KMS-11 (cell line): ENCODE results near the gene CD19.

Source experiments
- H2AFZ ChIP-seq: fragments of 200-600 bp; sonication (generic); 2 replicates; pipeline ENCODE4 v1.6.1; 2016; ENCODE audit warnings: antibody characterized with exemption, mixed run types, low read depth
- H3K27ac ChIP-seq: fragments of 200-600 bp; sonication (generic); 2 replicates; pipeline ENCODE4 v1.6.1; 2016; ENCODE audit warnings: mild to moderate bottlenecking, mixed run types
- H3K27me3 ChIP-seq: fragments of 200-600 bp; sonication (generic); 2 replicates; pipeline ENCODE4 v1.6.1; 2017; ENCODE audit warnings: mild to moderate bottlenecking, low read depth, mixed run types, moderate library complexity; ENCODE audit not compliant: insufficient read depth
- H3K36me3 ChIP-seq: fragments of 200-600 bp; sonication (generic); 2 replicates; pipeline ENCODE4 v1.6.1; 2017; ENCODE audit warnings: mild to moderate bottlenecking, mixed run types; ENCODE audit not compliant: insufficient read depth
- H3K4me1 ChIP-seq: fragments of 200-600 bp; sonication (generic); 2 replicates; pipeline ENCODE4 v1.6.1; 2016; ENCODE audit warnings: mild to moderate bottlenecking, low read depth, mixed run types; ENCODE audit not compliant: poor library complexity, severe bottlenecking
- H3K4me2 ChIP-seq: fragments of 200-600 bp; sonication (generic); 2 replicates; pipeline ENCODE4 v1.7.0; 2016; ENCODE audit warnings: mild to moderate bottlenecking, mixed run types
- H3K4me3 ChIP-seq: fragments of 200-600 bp; sonication (generic); IDR thresholded peaks from 2 replicates; pipeline ENCODE4 v1.6.1; 2017; ENCODE audit warnings: low read depth, low read length, mixed read lengths; ENCODE audit not compliant: insufficient read depth
- H3K79me2 ChIP-seq: fragments of 200-600 bp; sonication (generic); 2 replicates; pipeline ENCODE4 v1.6.1; 2016; ENCODE audit warnings: low read depth, mixed run types; ENCODE audit not compliant: insufficient read depth
- H3K9ac ChIP-seq: fragments of 200-600 bp; sonication (generic); 2 replicates; pipeline ENCODE4 v1.6.1; 2016; ENCODE audit warnings: mild to moderate bottlenecking, mixed run types
- H4K20me1 ChIP-seq: fragments of 200-600 bp; sonication (generic); 2 replicates; pipeline ENCODE4 v1.6.1; 2016; ENCODE audit warnings: mild to moderate bottlenecking, mixed run types; ENCODE audit not compliant: insufficient read depth
- TF ChIP-seq, protein P1 (sequence below): fragments of 200-600 bp; sonication (generic); conservative IDR thresholded peaks from 2 replicates; pipeline ENCODE4 v1.6.1; 2017; ENCODE audit warnings: low read depth, mild to moderate bottlenecking, antibody characterized with exemption, low read length, moderate library complexity, mixed read lengths

CD19 gene

DNA sequence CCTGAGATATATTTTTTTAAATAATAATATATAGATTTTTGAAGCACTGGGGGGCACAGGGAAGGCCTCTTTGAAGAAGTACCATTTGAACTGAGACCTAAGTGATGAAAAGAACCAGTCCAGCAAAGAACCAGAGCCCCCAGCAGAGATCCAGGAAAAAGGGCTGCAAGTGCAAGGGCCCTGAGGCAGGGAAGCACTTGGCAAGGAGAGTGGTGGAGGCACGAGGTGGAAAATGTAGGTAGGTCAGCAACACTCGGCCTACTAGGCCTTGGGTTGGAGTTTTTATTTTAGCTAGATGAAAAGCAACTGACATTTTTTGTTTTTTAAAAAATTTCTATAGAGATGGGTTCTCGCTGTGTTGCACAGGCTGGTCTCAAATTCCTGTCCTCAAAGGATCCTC lies 1.6 kb upstream of the CD19 start:
- Histone ChIP-seq H3K79me2 (no peaks in the 10 kb centered on the region), H4K20me1 (no peaks in the 10 kb centered on the region), H2AFZ (no peak overlapping the region), H3K27me3 (no peaks in the 10 kb centered on the region), H3K9ac (no peak overlapping the region), H3K36me3 (no peaks in the 10 kb centered on the region), H3K27ac (no peak overlapping the region), H3K4me3 (no peak overlapping the region), H3K4me1 (peaks cover 17% of the 10 kb centered on the region), H3K4me2 (no peak overlapping the region)
- TF ChIP-seq, protein P1, sequence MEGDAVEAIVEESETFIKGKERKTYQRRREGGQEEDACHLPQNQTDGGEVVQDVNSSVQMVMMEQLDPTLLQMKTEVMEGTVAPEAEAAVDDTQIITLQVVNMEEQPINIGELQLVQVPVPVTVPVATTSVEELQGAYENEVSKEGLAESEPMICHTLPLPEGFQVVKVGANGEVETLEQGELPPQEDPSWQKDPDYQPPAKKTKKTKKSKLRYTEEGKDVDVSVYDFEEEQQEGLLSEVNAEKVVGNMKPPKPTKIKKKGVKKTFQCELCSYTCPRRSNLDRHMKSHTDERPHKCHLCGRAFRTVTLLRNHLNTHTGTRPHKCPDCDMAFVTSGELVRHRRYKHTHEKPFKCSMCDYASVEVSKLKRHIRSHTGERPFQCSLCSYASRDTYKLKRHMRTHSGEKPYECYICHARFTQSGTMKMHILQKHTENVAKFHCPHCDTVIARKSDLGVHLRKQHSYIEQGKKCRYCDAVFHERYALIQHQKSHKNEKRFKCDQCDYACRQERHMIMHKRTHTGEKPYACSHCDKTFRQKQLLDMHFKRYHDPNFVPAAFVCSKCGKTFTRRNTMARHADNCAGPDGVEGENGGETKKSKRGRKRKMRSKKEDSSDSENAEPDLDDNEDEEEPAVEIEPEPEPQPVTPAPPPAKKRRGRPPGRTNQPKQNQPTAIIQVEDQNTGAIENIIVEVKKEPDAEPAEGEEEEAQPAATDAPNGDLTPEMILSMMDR, result no peak

DNA sequence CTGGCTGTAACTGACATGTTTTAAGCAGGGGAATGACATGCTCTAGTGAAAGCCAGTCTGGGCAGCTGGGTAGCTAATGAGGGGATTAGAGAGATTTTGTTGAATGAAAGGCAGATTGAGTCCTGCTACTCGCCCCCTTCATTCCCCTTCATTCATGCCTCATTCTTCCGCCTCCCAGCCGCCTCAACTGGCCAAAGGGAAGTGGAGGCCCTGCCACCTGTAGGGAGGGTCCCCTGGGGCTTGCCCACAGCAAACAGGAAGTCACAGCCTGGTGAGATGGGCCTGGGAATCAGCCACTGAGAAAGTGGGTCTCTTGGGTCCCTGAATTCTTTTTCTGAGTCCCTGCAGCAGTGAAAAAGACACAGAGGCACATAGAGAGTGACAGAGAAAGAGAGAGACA lies 1.1 kb upstream of the CD19 start:
- Histone ChIP-seq H2AFZ (no peak overlapping the region), H3K4me2 (no peak overlapping the region), H3K79me2 (no peaks in the 10 kb centered on the region), H3K4me1 (peaks cover 21% of the 10 kb centered on the region), H3K9ac (no peak overlapping the region), H4K20me1 (no peaks in the 10 kb centered on the region), H3K36me3 (no peaks in the 10 kb centered on the region), H3K27me3 (no peaks in the 10 kb centered on the region), H3K4me3 (no peak overlapping the region), H3K27ac (no peak overlapping the region)
- TF ChIP-seq, protein P1, result no peak

DNA sequence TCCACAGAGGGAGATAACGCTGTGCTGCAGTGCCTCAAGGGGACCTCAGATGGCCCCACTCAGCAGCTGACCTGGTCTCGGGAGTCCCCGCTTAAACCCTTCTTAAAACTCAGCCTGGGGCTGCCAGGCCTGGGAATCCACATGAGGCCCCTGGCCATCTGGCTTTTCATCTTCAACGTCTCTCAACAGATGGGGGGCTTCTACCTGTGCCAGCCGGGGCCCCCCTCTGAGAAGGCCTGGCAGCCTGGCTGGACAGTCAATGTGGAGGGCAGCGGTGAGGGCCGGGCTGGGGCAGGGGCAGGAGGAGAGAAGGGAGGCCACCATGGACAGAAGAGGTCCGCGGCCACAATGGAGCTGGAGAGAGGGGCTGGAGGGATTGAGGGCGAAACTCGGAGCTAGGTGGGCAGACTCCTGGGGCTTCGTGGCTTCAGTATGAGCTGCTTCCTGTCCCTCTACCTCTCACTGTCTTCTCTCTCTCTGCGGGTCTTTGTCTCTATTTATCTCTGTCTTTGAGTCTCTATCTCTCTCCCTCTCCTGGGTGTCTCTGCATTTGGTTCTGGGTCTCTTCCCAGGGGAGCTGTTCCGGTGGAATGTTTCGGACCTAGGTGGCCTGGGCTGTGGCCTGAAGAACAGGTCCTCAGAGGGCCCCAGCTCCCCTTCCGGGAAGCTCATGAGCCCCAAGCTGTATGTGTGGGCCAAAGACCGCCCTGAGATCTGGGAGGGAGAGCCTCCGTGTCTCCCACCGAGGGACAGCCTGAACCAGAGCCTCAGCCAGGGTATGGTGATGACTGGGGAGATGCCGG lies 769 bp downstream of the CD19 start:
- peaks cover 26% of the 10 kb centered on the region for H3K4me1 ChIP-seq
- H3K4me2 ChIP-seq, result no peak overlapping the region
- no peaks in the 10 kb centered on the region for H3K79me2 ChIP-seq
- no peak overlapping the region for H3K9ac ChIP-seq
- no peaks in the 10 kb centered on the region for H3K27me3 ChIP-seq
- TF ChIP-seq, protein P1, result no peak
- no peak overlapping the region for H3K27ac ChIP-seq
- no peaks in the 10 kb centered on the region for H4K20me1 ChIP-seq
- H3K36me3 ChIP-seq, result no peaks in the 10 kb centered on the region
- H2AFZ ChIP-seq, result no peak overlapping the region
- H3K4me3 ChIP-seq, result no peak overlapping the region

DNA sequence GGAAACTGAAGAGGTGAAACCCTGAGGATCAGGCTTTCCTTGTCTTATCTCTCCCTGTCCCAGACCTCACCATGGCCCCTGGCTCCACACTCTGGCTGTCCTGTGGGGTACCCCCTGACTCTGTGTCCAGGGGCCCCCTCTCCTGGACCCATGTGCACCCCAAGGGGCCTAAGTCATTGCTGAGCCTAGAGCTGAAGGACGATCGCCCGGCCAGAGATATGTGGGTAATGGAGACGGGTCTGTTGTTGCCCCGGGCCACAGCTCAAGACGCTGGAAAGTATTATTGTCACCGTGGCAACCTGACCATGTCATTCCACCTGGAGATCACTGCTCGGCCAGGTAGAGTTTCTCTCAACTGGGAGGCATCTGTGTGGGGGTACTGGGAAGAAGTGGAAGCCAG lies 1.4 kb downstream of the CD19 start:
- Histone ChIP-seq H3K9ac (no peak overlapping the region), H3K79me2 (no peaks in the 10 kb centered on the region), H4K20me1 (no peaks in the 10 kb centered on the region), H3K27ac (no peak overlapping the region), H3K4me3 (no peak overlapping the region), H3K4me1 (peaks cover 22% of the 10 kb centered on the region), H2AFZ (no peak overlapping the region), H3K4me2 (no peak overlapping the region), H3K36me3 (no peaks in the 10 kb centered on the region), H3K27me3 (no peaks in the 10 kb centered on the region)
- TF ChIP-seq, protein P1, result no peak
